Thyroid gland (tissue), 4 donors: ENCODE measurements around the gene KLK1. TPM values are rescaled to one million over a fixed set of nuclear protein-coding genes. Genes with fewer than 3 reads are reported as not detected.
"Not testable (repeated sequence)": the region's sequence is repeated elsewhere in the genome, so short reads cannot be mapped to it uniquely, and the experiment has no call there.

Source experiments
- DNase-seq, 2 donors: peaks; one replicate each; pipeline ENCODE4 v3.0.0-alpha.2; 2019
- H3K27ac ChIP-seq, 3 donors: fragments of 200-600 bp; sonication (generic); 1 replicate in 2 of 3; 2 replicates in 1 of 3; pipeline ENCODE4 v1.5.1; 2016 to 2019; ENCODE audit warnings: mild to moderate bottlenecking in 1 of 3, moderate library complexity in 1 of 3
- H3K27me3 ChIP-seq: fragments of 200-600 bp; sonication (generic); one replicate; pipeline ENCODE4 v1.5.1; 2019
- H3K36me3 ChIP-seq, 2 donors: fragments of 200-600 bp; sonication (generic); one replicate each; pipeline ENCODE4 v1.5.1; 2016 to 2019
- H3K4me1 ChIP-seq, 2 donors: fragments of 200-600 bp; sonication (generic); one replicate each; pipeline ENCODE4 v1.5.1; 2017 to 2019
- H3K4me3 ChIP-seq, 3 donors: fragments of 200-600 bp; sonication (generic); replicated peaks in 1 of 3; 1 replicate in 2 of 3; 2 replicates in 1 of 3; pipeline ENCODE4 v1.5.1; 2016; ENCODE audit warnings: mild to moderate bottlenecking in 1 of 3
- H3K9me3 ChIP-seq: fragments of 200-600 bp; sonication (generic); one replicate; pipeline ENCODE4 v1.5.1; 2017
- CTCF ChIP-seq, 6 experiments: fragments of 200-600 bp in 3 of 6; fragments of 450-650 bp in 3 of 6; sonication (generic) in 3 of 6; IDR thresholded peaks; one replicate each; pipeline ENCODE4 v1.5.1; 2016 to 2019; ENCODE audit warnings: antibody characterized with exemption in 6 of 6, mild to moderate bottlenecking in 2 of 6, inconsistent platforms in 1 of 6, moderate library complexity in 1 of 6
- POLR2A ChIP-seq, 2 donors: fragments of 450-650 bp; IDR thresholded peaks; one replicate each; pipeline ENCODE4 v1.6.1; 2017; ENCODE audit warnings: antibody characterized with exemption in 2 of 2, mild to moderate bottlenecking in 2 of 2, moderate library complexity in 1 of 2
- WGBS, 2 donors: methylation state at CpG; one replicate each; pipeline ENCODE4 v1.1.5; 2017; 5-methylcytosine and 5-hydroxymethylcytosine counted together
- intact Hi-C: fragments of 100-400 bp; cut with DNase I; formaldehyde crosslinking; loops from one replicate; pipeline ENCODE4 v1.15.1; 2023
- total RNA-seq, 4 donors: library from RNA; depleted of rRNA; stranded (reverse); fragments of >200 nt; gene quantifications; one replicate each; pipeline ENCODE4 v1.2.3, GENCODE V29; 2016

The KLK1 gene
- total RNA-seq, 4 donors from 2014 or later: 0.67 to 6.6 (median 6.1) TPM; not detected in 1

GRCh38 chr19:50790396-50790795, 33.2 kb downstream of the KLK1 start, which contains the start of gene ACP4:
ACP4 (plus strand) TSS chr19:50790415; CDS start chr19:50790415, 0 bp downstream.
- intact Hi-C loops: no loop called here
- no peak for DNase-seq
- no peak within 1 kb of the TSS for H3K4me3 ChIP-seq
- H3K9me3 ChIP-seq: no peaks in the 10 kb centered on the region
- TF ChIP-seq POLR2A (IDR thresholded peaks at IDR 0.05) (no peak), CTCF (IDR thresholded peaks at IDR 0.05) (no peak)
- peaks cover 0 to 4% of the 10 kb centered on the region in 2 donors for H3K4me1 ChIP-seq
- H3K27ac ChIP-seq: no peak within 1 kb of the TSS
- no peaks in the 10 kb centered on the region for H3K27me3 ChIP-seq
- 92 to 93% methylated on average over 3 to 5 of the region's 15 CpGs for WGBS, 2 donors
- no peaks in the 10 kb centered on the region for H3K36me3 ChIP-seq

- H3K4me3 ChIP-seq: no peak overlapping the region
- no peaks in the 10 kb centered on the region for H3K9me3 ChIP-seq
- H3K4me1 ChIP-seq: no peaks in the 10 kb centered on the region
- WGBS, 2 donors: 87 to 90% methylated on average over 12 of the region's 12 CpGs
- intact Hi-C loops: loop anchor here (10.0 kb wide), 2 partner anchors 251 to 431 kb away; no protein-coding TSS in a partner anchor
- DNase-seq: no peak
- no peak overlapping the region for H3K27ac ChIP-seq
- H3K36me3 ChIP-seq: no peaks in the 10 kb centered on the region
- no peak for TF ChIP-seq POLR2A (IDR thresholded peaks at IDR 0.05)
- TF ChIP-seq CTCF (IDR thresholded peaks at IDR 0.05): no peak
- H3K27me3 ChIP-seq: no peaks in the 10 kb centered on the region
Observed at GRCh38 chr19:50785329-50785728, 38.3 kb downstream of the KLK1 start.

GRCh38 chr19:50784710-50785109, 38.9 kb downstream of the KLK1 start:
- Histone ChIP-seq H3K36me3 (no peaks in the 10 kb centered on the region), H3K27me3 (peaks cover 6% of the 10 kb centered on the region), H3K27ac (no peak overlapping the region), H3K4me1 (no peaks in the 10 kb centered on the region), H3K4me3 (no peak overlapping the region), H3K9me3 (no peaks in the 10 kb centered on the region)
- 91 to 100% methylated on average over 3 of the region's 3 CpGs for WGBS, 2 donors
- DNase-seq: no peak
- intact Hi-C loops: loop anchor here (10.0 kb wide), 2 partner anchors 250 to 430 kb away; no protein-coding TSS in a partner anchor
- no peak for TF ChIP-seq POLR2A (IDR thresholded peaks at IDR 0.05)
- TF ChIP-seq CTCF (IDR thresholded peaks at IDR 0.05): no peak

- not testable (repeated sequence) for H3K9me3 ChIP-seq, H3K27ac ChIP-seq, H3K4me3 ChIP-seq, H3K4me1 ChIP-seq, DNase-seq, H3K36me3 ChIP-seq
- H3K27me3 ChIP-seq: peaks cover 12% of the 10 kb centered on the region
- intact Hi-C loops: loop anchor here (10.0 kb wide), 2 partner anchors 249 to 429 kb away; no protein-coding TSS in a partner anchor
- WGBS, 2 donors: 36 to 43% methylated on average over 8 of the region's 8 CpGs
Observed at GRCh38 chr19:50783848-50784152, 39.8 kb downstream of the KLK1 start.

GRCh38 chr19:50780753-50781435, 42.7 kb downstream of the KLK1 start:
- Histone ChIP-seq H3K36me3 (no peaks in the 10 kb centered on the region), H3K4me3 (no peak overlapping the region), H3K27me3 (peaks cover 19% of the 10 kb centered on the region), H3K27ac (no peak overlapping the region), H3K4me1 (no peaks in the 10 kb centered on the region), H3K9me3 (no peaks in the 10 kb centered on the region)
- 36 to 40% methylated on average over 13 to 16 of the region's 16 CpGs for WGBS, 2 donors
- intact Hi-C loops: loop anchor here (10.0 kb wide), 2 partner anchors 246 to 426 kb away; no protein-coding TSS in a partner anchor
- DNase-seq: peak in 1 of 2 donors; percentile 15
- TF ChIP-seq POLR2A (IDR thresholded peaks at IDR 0.05) (no peak), CTCF (IDR thresholded peaks at IDR 0.05) (no peak)
